ENCODE data around the gene TRIM17. TPM values are rescaled to one million over a fixed set of nuclear protein-coding genes. Genes with fewer than 3 reads are reported as not detected.

Gene TRIM17
- total RNA-seq, 1 donor from 2014 or later, result 1.5 TPM

DNA sequence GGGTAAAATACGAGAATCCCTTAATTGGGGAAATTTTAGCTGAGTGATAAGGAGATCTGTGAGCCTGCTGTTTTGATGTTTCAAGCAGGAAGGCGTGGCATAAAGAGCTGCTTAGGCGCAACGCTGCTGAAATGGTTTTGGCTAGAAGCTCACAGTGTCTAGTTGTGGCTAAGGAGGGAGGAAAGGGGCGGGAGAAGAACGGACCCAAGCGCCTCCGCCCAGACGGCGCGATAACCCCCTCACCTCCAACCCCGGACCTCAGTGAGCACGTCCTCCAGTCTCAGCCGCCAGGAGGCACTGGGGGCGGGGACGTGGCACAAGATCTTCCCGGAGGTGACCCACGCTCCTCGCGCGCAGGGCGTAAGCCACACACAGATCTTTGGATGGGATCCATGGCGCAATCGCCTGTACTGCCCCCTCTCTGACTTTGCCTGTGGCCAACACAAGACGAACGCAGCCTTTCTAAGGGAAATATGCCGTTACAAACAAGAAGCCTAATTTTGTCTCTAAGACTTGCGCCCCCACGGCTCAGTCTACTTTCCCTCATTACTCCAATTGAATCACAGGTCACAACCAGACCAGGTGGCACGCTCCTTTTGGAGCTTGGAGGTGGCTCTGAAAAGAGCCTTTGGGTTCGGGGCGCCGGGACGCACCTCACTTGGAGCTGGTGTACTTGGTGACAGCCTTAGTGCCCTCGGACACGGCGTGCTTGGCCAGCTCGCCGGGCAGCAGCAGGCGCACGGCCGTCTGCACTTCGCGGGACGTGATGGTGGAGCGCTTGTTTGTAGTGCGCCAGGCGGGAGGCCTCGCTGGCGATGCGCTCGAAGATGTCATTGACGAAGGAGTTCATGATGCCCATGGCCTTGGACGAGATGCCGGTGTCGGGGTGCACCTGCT is 47.1 kb upstream of the TRIM17 start:
- FAIRE-seq (no peak), DNase-seq (ENCODE audit: low read depth) (no peak)
- Histone ChIP-seq H3K9me3 (ENCODE audit: insufficient read depth, low read depth, low read length) (no peaks in the 10 kb centered on the region), H3K9ac (ENCODE audit: low read length) (no peak overlapping the region), H3K27me3 (ENCODE audit: insufficient read depth, low read length) (peaks cover 52% of the 10 kb centered on the region), H3K4me2 (ENCODE audit: low read length) (peak overlapping the region; percentile 82), H3K27ac (ENCODE audit: low read depth, low read length) (no peak overlapping the region), H3K36me3 (ENCODE audit: insufficient read depth, low read length) (no peaks in the 10 kb centered on the region), H3K4me1 (ENCODE audit: insufficient read depth, low read length) (no peaks in the 10 kb centered on the region), H3K79me2 (ENCODE audit: insufficient read depth, low read length) (no peaks in the 10 kb centered on the region), H3K4me3 (ENCODE audit: insufficient read depth, low read depth, low read length) (peak overlapping the region; percentile 51), H4K20me1 (ENCODE audit: insufficient read depth, low read length) (no peaks in the 10 kb centered on the region), H2AFZ (ENCODE audit: low read depth, low read length) (peak overlapping the region; percentile 59)
- no peak overlapping the region for H3K27ac Mint-ChIP-seq (ENCODE audit: unreplicated experiment)
- TF ChIP-seq, protein P1, sequence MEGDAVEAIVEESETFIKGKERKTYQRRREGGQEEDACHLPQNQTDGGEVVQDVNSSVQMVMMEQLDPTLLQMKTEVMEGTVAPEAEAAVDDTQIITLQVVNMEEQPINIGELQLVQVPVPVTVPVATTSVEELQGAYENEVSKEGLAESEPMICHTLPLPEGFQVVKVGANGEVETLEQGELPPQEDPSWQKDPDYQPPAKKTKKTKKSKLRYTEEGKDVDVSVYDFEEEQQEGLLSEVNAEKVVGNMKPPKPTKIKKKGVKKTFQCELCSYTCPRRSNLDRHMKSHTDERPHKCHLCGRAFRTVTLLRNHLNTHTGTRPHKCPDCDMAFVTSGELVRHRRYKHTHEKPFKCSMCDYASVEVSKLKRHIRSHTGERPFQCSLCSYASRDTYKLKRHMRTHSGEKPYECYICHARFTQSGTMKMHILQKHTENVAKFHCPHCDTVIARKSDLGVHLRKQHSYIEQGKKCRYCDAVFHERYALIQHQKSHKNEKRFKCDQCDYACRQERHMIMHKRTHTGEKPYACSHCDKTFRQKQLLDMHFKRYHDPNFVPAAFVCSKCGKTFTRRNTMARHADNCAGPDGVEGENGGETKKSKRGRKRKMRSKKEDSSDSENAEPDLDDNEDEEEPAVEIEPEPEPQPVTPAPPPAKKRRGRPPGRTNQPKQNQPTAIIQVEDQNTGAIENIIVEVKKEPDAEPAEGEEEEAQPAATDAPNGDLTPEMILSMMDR (IDR thresholded peaks at IDR 0.05; ENCODE audit: insufficient read depth, low read depth, low read length), result no peak
- TF ChIP-seq EZH2 (IDR thresholded peaks at IDR 0.05; ENCODE audit: insufficient read depth, low read length), result no peak
- H3K9me3 Mint-ChIP-seq (ENCODE audit: unreplicated experiment), result peaks cover 7% of the 10 kb centered on the region
- H3K4me3 Mint-ChIP-seq (ENCODE audit: unreplicated experiment), result peak overlapping the region; percentile 66
- H3K36me3 Mint-ChIP-seq (ENCODE audit: low read depth, unreplicated experiment), result no peaks in the 10 kb centered on the region
- H3K4me1 Mint-ChIP-seq (ENCODE audit: low read depth, unreplicated experiment), result no peaks in the 10 kb centered on the region
- H3K27me3 Mint-ChIP-seq (ENCODE audit: low read depth, unreplicated experiment), result peaks cover 81% of the 10 kb centered on the region

DNA sequence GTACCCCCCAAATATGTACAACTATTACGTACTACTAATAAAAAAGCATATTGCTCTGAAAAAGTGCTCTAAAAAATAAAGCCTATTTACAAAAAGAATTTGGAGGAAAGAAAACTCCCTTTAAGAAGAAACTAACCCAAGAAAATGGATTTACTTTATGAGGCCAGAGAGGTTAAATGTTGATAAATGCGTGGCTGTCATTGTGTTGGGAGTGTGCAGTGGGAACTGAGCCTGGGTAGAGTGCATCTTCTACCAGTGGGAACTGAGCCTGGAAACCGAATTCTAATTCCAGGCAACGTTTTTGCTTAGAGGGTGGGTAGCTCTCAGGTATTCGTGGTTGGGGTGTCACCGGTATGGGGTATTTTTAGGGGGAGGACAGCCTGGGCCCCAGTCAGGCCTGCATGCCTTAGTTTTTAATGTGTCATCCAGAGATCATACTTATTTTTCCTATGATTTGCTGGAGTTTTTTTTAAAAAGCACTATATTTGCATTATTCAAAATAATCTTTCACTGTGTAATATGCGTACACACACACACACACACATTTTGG is 46.4 kb upstream of the TRIM17 start:
- Histone ChIP-seq H2AFZ (ENCODE audit: low read depth, low read length) (no peak overlapping the region), H3K4me1 (ENCODE audit: insufficient read depth, low read length) (no peaks in the 10 kb centered on the region), H3K27ac (ENCODE audit: low read depth, low read length) (no peak overlapping the region), H3K4me2 (ENCODE audit: low read length) (no peak overlapping the region), H4K20me1 (ENCODE audit: insufficient read depth, low read length) (no peaks in the 10 kb centered on the region), H3K27me3 (ENCODE audit: insufficient read depth, low read length) (peaks cover 44% of the 10 kb centered on the region), H3K9ac (ENCODE audit: low read length) (no peak overlapping the region), H3K4me3 (ENCODE audit: insufficient read depth, low read depth, low read length) (no peak overlapping the region), H3K79me2 (ENCODE audit: insufficient read depth, low read length) (no peaks in the 10 kb centered on the region), H3K9me3 (ENCODE audit: insufficient read depth, low read depth, low read length) (no peaks in the 10 kb centered on the region), H3K36me3 (ENCODE audit: insufficient read depth, low read length) (no peaks in the 10 kb centered on the region)
- Mint-ChIP-seq H3K27me3 (ENCODE audit: low read depth, unreplicated experiment) (peaks cover 75% of the 10 kb centered on the region), H3K4me3 (ENCODE audit: unreplicated experiment) (peak overlapping the region; percentile 66), H3K36me3 (ENCODE audit: low read depth, unreplicated experiment) (no peaks in the 10 kb centered on the region), H3K27ac (ENCODE audit: unreplicated experiment) (peak overlapping the region; percentile 27), H3K4me1 (ENCODE audit: low read depth, unreplicated experiment) (no peaks in the 10 kb centered on the region), H3K9me3 (ENCODE audit: unreplicated experiment) (peaks cover 7% of the 10 kb centered on the region)
- DNase-seq (ENCODE audit: low read depth) (no peak), FAIRE-seq (no peak)
- TF ChIP-seq, protein P1 (IDR thresholded peaks at IDR 0.05; ENCODE audit: insufficient read depth, low read depth, low read length), result no peak
- TF ChIP-seq EZH2 (IDR thresholded peaks at IDR 0.05; ENCODE audit: insufficient read depth, low read length), result no peak

Data from astrocyte (in vitro differentiated cells and primary cell).